Endothelial cell of umbilical vein (primary cell): Measurements from ENCODE around the gene DNAH3. TPM values are rescaled to one million over a fixed set of nuclear protein-coding genes. Genes with fewer than 3 reads are reported as not detected.

Experiments used
- BruUV-seq: library from RNA; stranded (reverse); fragments of 400-500 nt; replicated peaks from 2 replicates; lab custom pipeline; 2021; lab: Mats Ljungman, UMichigan
- CTCF ChIA-PET: fragments of 300-600, 350-600 bp; sonication (Branson Sonifier 250); formaldehyde crosslinking; loops from one replicate; lab custom pipeline; 2021; ENCODE audit warnings: antibody characterized with exemption, inconsistent platforms; lab: Charles Lee
- POLR2A ChIA-PET: fragments of 300-600, 350-600 bp; sonication (Branson Sonifier 250); formaldehyde crosslinking; loops from one replicate; lab custom pipeline; 2021; ENCODE audit warnings: antibody characterized with exemption, inconsistent platforms; lab: Charles Lee
- DNase-seq: peaks from one replicate; pipeline ENCODE4 v3.0.0-alpha.2; 2011; ENCODE audit warnings: low read depth, low spot score
- FAIRE-seq: peaks from 2 replicates; lab custom pipeline; 2011; peaks lifted over from hg19 to GRCh38; lab: Jason Lieb, UNC
- H2AFZ ChIP-seq: 2 replicates; pipeline ENCODE4 v1.6.0; 2012; ENCODE audit warnings: low read depth, low read length, control low read depth, inconsistent platforms
- H3K27ac ChIP-seq: 2 replicates; pipeline ENCODE4 v1.5.1; 2011; ENCODE audit warnings: low read depth, mild to moderate bottlenecking, control low read depth, low read length, moderate library complexity; ENCODE audit not compliant: insufficient read depth
- H3K27me3 ChIP-seq, 2 experiments: 2 replicates each; pipeline versions ENCODE4 v1.6.0 to v1.6.1; 2011; ENCODE audit warnings: low read length in 2 of 2, mixed read lengths in 1 of 2; ENCODE audit not compliant: control insufficient read depth in 2 of 2, insufficient read depth in 2 of 2
- H3K36me3 ChIP-seq, 2 experiments: 2 replicates in 1 of 2; 3 replicates in 1 of 2; pipeline ENCODE4 v1.5.1; 2011; ENCODE audit warnings: low read length in 2 of 2, mild to moderate bottlenecking in 1 of 2, moderate library complexity in 1 of 2; ENCODE audit not compliant: control insufficient read depth in 2 of 2, insufficient read depth in 2 of 2; ENCODE audit errors: extremely low read depth in 1 of 2
- H3K4me1 ChIP-seq: 3 replicates; pipeline ENCODE4 v1.5.1; 2011; ENCODE audit warnings: mild to moderate bottlenecking, low read length; ENCODE audit not compliant: control insufficient read depth, insufficient read depth; ENCODE audit errors: extremely low read depth
- H3K4me2 ChIP-seq: 2 replicates; pipeline ENCODE4 v1.6.1; 2011; ENCODE audit warnings: low read length, control low read depth, mixed read lengths; ENCODE audit not compliant: insufficient read depth
- H3K4me3 ChIP-seq, 3 experiments: fragments of 200-600 bp in 1 of 3; sonication (generic), shearing (Covaris generic) in 1 of 3; replicated peaks in 1 of 3; 2 replicates each; pipeline ENCODE4 v1.5.1; 2011 to 2016; ENCODE audit warnings: control low read depth in 3 of 3, low read length in 3 of 3, mild to moderate bottlenecking in 2 of 3, inconsistent platforms in 1 of 3, low read depth in 1 of 3, moderate library complexity in 1 of 3; ENCODE audit not compliant: insufficient read depth in 1 of 3
- H3K79me2 ChIP-seq: 2 replicates; pipeline ENCODE4 v1.6.0; 2012; ENCODE audit warnings: low read length, inconsistent platforms; ENCODE audit not compliant: control insufficient read depth, insufficient read depth
- H3K9ac ChIP-seq: replicated peaks from 2 replicates; pipeline ENCODE3; 2011; ENCODE audit warnings: low read length, control low read depth; ENCODE audit not compliant: insufficient read depth; ENCODE audit errors: extremely low read depth
- H3K9me1 ChIP-seq: replicated peaks from 3 replicates; pipeline ENCODE4 v1.6.0; 2011; ENCODE audit warnings: mild to moderate bottlenecking, low read length; ENCODE audit not compliant: control insufficient read depth, insufficient read depth; ENCODE audit errors: extremely low read depth
- H3K9me3 ChIP-seq: replicated peaks from 2 replicates; pipeline ENCODE4 v1.5.1; 2012; ENCODE audit warnings: low read length, inconsistent platforms; ENCODE audit not compliant: control insufficient read depth, insufficient read depth
- H4K20me1 ChIP-seq: replicated peaks from 2 replicates; pipeline ENCODE3; 2011; ENCODE audit warnings: mild to moderate bottlenecking, low read length; ENCODE audit not compliant: control insufficient read depth, insufficient read depth; ENCODE audit errors: extremely low read depth
- EZH2 ChIP-seq: IDR thresholded peaks from 2 replicates; pipeline ENCODE4 v1.6.1; 2012; ENCODE audit warnings: borderline replicate concordance, low read depth, mild to moderate bottlenecking, moderate library complexity, low read length, inconsistent platforms; ENCODE audit not compliant: severe bottlenecking
- FOS ChIP-seq: IDR thresholded peaks from 2 replicates; pipeline ENCODE4 v1.6.1; 2011; ENCODE audit warnings: mild to moderate bottlenecking, low read length, moderate library complexity, borderline replicate concordance; ENCODE audit not compliant: insufficient read depth
- GATA2 ChIP-seq: IDR thresholded peaks from 2 replicates; pipeline ENCODE4 v1.7.0; 2011; ENCODE audit warnings: low read depth, mild to moderate bottlenecking, moderate library complexity, mixed read lengths, low read length; ENCODE audit not compliant: insufficient read length, insufficient read depth
- JUN ChIP-seq: IDR thresholded peaks from 2 replicates; pipeline ENCODE4 v1.6.1; 2011; ENCODE audit warnings: borderline replicate concordance, low read depth; ENCODE audit not compliant: insufficient read length, insufficient read depth
- MYC ChIP-seq: IDR thresholded peaks from one replicate; pipeline ENCODE4 v1.6.1; 2011; ENCODE audit warnings: mild to moderate bottlenecking, low read depth, low read length
- POLR2A ChIP-seq: IDR thresholded peaks from 2 replicates; pipeline ENCODE4 v1.6.1; 2012; ENCODE audit warnings: low read depth, mild to moderate bottlenecking, control low read depth, low read length
- POLR2AphosphoS5 ChIP-seq: IDR thresholded peaks from 2 replicates; pipeline ENCODE4 v1.6.1; 2012; ENCODE audit warnings: low read depth, mild to moderate bottlenecking, control low read depth, low read length, moderate library complexity; ENCODE audit not compliant: insufficient read depth
- dilution Hi-C: fragments of 300-500 bp; cut with MboI; formaldehyde crosslinking; loops from one replicate; pipeline ENCODE4 v1.15.0; 2019; ENCODE audit warnings: low sequenced_read_pairs; ENCODE audit not compliant: extremely low pct_ligation_motif_present
- intact Hi-C: fragments of 100-400 bp; cut with micrococcal nuclease; formaldehyde crosslinking; loops from one replicate; pipeline ENCODE4 v1.10.0; 2022
- polyA plus RNA-seq, 4 experiments: library from polyadenylated mRNA; depleted of rRNA in 3 of 4; stranded (reverse) in 3 of 4; unstranded in 1 of 4; fragments of >200 nt; gene quantifications; 2 replicates each; pipeline versions ENCODE4 v1.2.1 to v1.2.3, GENCODE V29; 2011 to 2012; ENCODE audit warnings: missing spikeins in 1 of 4
- total RNA-seq: library from RNA; stranded (reverse); gene quantifications from 2 replicates; pipeline ENCODE4 v1.2.3, GENCODE V29; 2021
- TF ChIP-seq, protein P1 (sequence below), 2 donors: IDR thresholded peaks; 1 replicate in 1 of 2; 2 replicates in 1 of 2; pipeline ENCODE4 v1.5.1; 2011; ENCODE audit warnings: low read length in 2 of 2, mild to moderate bottlenecking in 2 of 2, moderate library complexity in 2 of 2, control low read depth in 1 of 2, inconsistent platforms in 1 of 2, low read depth in 1 of 2; ENCODE audit not compliant: insufficient read depth in 1 of 2; ENCODE audit errors: extremely low read depth in 1 of 2
- TF ChIP-seq, protein P2 (sequence below): IDR thresholded peaks from 2 replicates; pipeline ENCODE4 v1.6.1; 2011; ENCODE audit not compliant: insufficient read depth, insufficient read length

The DNAH3 gene
- total and polyA plus RNA-seq, 2 donors (not counting 3 experiments of a cell fraction or from before 2014, with no cell fraction given) = not detected

DNA sequence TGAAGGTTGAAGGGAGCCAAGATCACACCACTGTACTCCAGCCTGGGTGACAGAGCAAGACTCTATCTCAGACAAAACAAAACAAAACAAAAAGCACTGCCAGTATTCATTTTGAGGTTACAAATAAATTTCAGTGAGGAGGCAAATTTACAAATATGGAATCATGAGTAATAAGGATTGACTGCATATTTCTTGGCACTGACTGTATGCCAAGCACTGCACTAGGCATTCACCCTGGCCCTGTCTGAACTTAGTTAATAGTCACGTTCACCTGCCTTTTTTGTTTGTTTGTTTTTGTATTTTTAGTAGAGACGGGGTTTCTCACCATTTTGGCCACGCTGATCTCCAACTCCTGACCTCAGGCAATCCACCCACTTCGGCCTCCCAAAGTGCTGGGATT, 12.9 kb upstream of the DNAH3 start:
- Histone ChIP-seq H3K27me3 (no peaks in the 10 kb centered on the region), H3K4me3 (no peak overlapping the region), H3K9ac (no peak overlapping the region), H3K36me3 (peaks cover 4 to 9% of the 10 kb centered on the region in 2 experiments), H3K79me2 (no peaks in the 10 kb centered on the region), H3K4me1 (peaks cover 6% of the 10 kb centered on the region), H3K9me1 (no peaks in the 10 kb centered on the region), H2AFZ (no peak overlapping the region), H4K20me1 (no peaks in the 10 kb centered on the region), H3K9me3 (no peaks in the 10 kb centered on the region), H3K4me2 (no peak overlapping the region), H3K27ac (no peak overlapping the region)
- dilution Hi-C loops (no loop called here), intact Hi-C loops (no loop called here)
- no TSS peak for BruUV-seq
- CTCF ChIA-PET = interaction anchor here (1.4 to 1.8 kb wide), 2 partner anchors 26 to 137 kb away, joined by 6 to 9 read pairs; no protein-coding TSS in a partner anchor
- FAIRE-seq (no peak), DNase-seq (no peak)
- TF ChIP-seq, protein P1, sequence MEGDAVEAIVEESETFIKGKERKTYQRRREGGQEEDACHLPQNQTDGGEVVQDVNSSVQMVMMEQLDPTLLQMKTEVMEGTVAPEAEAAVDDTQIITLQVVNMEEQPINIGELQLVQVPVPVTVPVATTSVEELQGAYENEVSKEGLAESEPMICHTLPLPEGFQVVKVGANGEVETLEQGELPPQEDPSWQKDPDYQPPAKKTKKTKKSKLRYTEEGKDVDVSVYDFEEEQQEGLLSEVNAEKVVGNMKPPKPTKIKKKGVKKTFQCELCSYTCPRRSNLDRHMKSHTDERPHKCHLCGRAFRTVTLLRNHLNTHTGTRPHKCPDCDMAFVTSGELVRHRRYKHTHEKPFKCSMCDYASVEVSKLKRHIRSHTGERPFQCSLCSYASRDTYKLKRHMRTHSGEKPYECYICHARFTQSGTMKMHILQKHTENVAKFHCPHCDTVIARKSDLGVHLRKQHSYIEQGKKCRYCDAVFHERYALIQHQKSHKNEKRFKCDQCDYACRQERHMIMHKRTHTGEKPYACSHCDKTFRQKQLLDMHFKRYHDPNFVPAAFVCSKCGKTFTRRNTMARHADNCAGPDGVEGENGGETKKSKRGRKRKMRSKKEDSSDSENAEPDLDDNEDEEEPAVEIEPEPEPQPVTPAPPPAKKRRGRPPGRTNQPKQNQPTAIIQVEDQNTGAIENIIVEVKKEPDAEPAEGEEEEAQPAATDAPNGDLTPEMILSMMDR (IDR thresholded peaks at IDR 0.05; ENCODE audit: extremely low read depth in 1 of 2, insufficient read depth in 1 of 2, low read depth in 1 of 2, low read length in 2 of 2) = no peak
- TF ChIP-seq EZH2 = no peak
- no peak for TF ChIP-seq FOS
- no peak for TF ChIP-seq POLR2AphosphoS5
- TF ChIP-seq MYC = no peak
- no peak for TF ChIP-seq GATA2
- TF ChIP-seq POLR2A = no peak
- TF ChIP-seq, protein P2, sequence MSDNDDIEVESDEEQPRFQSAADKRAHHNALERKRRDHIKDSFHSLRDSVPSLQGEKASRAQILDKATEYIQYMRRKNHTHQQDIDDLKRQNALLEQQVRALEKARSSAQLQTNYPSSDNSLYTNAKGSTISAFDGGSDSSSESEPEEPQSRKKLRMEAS = no peak
- TF ChIP-seq JUN = no peak
- POLR2A ChIA-PET = no interaction called here
